Tibial artery (tissue), 4 donors: Measurements from ENCODE around the gene TINCR.

Experiments used
- DNase-seq, 2 donors: peaks; one replicate each; pipeline ENCODE4 v3.0.0-alpha.2; 2019
- H3K27ac ChIP-seq, 2 donors: fragments of 200-600 bp; sonication (generic) in 1 of 2; 1 replicate in 1 of 2; 2 replicates in 1 of 2; pipeline ENCODE4 v1.5.1; 2018 to 2019; ENCODE audit warnings: mild to moderate bottlenecking in 1 of 2
- H3K27me3 ChIP-seq, 2 donors: fragments of 200-600 bp; sonication (generic) in 1 of 2; one replicate each; pipeline versions ENCODE4 v1.5.1 to v1.6.0; 2016 to 2019
- H3K36me3 ChIP-seq, 3 donors: fragments of 200-600 bp; sonication (generic) in 2 of 3; one replicate each; pipeline ENCODE4 v1.5.1; 2016 to 2019; ENCODE audit warnings: mild to moderate bottlenecking in 2 of 3
- H3K4me1 ChIP-seq, 4 donors: fragments of 200-600 bp; sonication (generic) in 2 of 4; 1 replicate in 3 of 4; 2 replicates in 1 of 4; pipeline ENCODE4 v1.5.1; 2016 to 2019
- H3K4me3 ChIP-seq, 2 donors: fragments of 200-600 bp; sonication (generic) in 1 of 2; 1 replicate in 1 of 2; 2 replicates in 1 of 2; pipeline ENCODE4 v1.5.1; 2018 to 2019; ENCODE audit warnings: mild to moderate bottlenecking in 2 of 2
- H3K9me3 ChIP-seq, 3 donors: fragments of 200-600 bp; sonication (generic) in 1 of 3; one replicate each; pipeline ENCODE4 v1.5.1; 2016 to 2019
- intact Hi-C: fragments of 100-400 bp; cut with DNase I; formaldehyde crosslinking; loops from one replicate; pipeline ENCODE4 v1.15.0; 2023; ENCODE audit warnings: low total_unique reads
- TF ChIP-seq, protein P1 (sequence below), 2 experiments: fragments of 200-600 bp in 1 of 2; fragments of 450-650 bp in 1 of 2; IDR thresholded peaks; one replicate each; pipeline ENCODE4 v1.5.1; 2017 to 2019; ENCODE audit warnings: antibody characterized with exemption in 2 of 2, mild to moderate bottlenecking in 1 of 2, moderate library complexity in 1 of 2

Gene TINCR

DNA sequence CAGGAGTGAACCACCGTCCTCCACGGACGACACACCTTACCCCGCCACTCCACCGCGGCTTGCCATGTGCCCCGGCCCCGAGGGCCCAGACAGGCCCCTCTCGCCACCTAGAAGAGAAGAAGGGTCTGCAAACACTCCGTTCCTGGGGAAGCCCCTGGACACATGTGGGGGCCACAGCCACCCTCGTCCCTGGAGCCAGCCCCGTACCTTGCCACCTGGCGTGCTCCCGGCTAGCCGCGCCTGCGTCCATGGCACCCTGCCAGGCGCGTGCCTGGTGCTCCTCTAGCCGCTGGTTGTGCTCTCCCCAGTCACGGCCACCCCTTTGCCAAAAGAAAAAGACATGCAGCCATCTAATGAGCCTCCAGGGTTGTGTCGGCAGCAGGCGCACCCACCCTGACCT is 19.9 kb upstream of the TINCR start:
- intact Hi-C loops, result no loop called here
- Histone ChIP-seq H3K36me3 (peaks cover 57 to 82% (median 68%) of the 10 kb centered on the region in 3 donors), H3K27ac (no peak overlapping the region), H3K9me3 (no peaks in the 10 kb centered on the region), H3K4me3 (no peak overlapping the region), H3K4me1 (peaks cover 0 to 13% (median 4%) of the 10 kb centered on the region in 4 donors), H3K27me3 (no peaks in the 10 kb centered on the region)
- no peak for DNase-seq
- TF ChIP-seq, protein P1, sequence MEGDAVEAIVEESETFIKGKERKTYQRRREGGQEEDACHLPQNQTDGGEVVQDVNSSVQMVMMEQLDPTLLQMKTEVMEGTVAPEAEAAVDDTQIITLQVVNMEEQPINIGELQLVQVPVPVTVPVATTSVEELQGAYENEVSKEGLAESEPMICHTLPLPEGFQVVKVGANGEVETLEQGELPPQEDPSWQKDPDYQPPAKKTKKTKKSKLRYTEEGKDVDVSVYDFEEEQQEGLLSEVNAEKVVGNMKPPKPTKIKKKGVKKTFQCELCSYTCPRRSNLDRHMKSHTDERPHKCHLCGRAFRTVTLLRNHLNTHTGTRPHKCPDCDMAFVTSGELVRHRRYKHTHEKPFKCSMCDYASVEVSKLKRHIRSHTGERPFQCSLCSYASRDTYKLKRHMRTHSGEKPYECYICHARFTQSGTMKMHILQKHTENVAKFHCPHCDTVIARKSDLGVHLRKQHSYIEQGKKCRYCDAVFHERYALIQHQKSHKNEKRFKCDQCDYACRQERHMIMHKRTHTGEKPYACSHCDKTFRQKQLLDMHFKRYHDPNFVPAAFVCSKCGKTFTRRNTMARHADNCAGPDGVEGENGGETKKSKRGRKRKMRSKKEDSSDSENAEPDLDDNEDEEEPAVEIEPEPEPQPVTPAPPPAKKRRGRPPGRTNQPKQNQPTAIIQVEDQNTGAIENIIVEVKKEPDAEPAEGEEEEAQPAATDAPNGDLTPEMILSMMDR (IDR thresholded peaks at IDR 0.05), result no peak

DNA sequence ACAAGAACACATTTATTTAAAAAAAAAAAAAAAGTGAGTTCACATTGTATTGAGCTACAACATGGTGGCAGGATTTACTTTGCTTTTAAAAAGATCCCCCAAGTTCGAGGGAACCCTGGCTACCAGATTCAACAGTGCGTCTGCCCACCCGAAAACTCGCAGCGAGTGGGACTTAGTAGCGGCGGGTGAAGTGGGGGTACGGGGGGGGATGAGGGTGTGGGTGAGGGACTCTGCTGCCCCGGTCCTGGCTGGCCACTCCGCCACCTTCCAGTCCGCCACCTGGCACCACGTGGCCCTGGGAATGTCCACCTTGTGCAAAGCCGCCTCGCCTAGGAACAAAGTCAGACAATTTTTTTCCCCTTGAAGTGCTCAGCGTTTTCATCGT is 19.3 kb upstream of the TINCR start:
- H3K36me3 ChIP-seq, result peaks cover 51 to 82% (median 62%) of the 10 kb centered on the region in 3 donors
- no peak overlapping the region for H3K27ac ChIP-seq

GRCh38 chr19:5586300-5587070 is 18.7 kb upstream of the TINCR start:
- no peaks in the 10 kb centered on the region for H3K27me3 ChIP-seq
- no peaks in the 10 kb centered on the region for H3K9me3 ChIP-seq
- TF ChIP-seq, protein P1 (IDR thresholded peaks at IDR 0.05), result no peak
- intact Hi-C loops, result no loop called here
- H3K4me3 ChIP-seq, result no peak overlapping the region
- H3K4me1 ChIP-seq, result peaks cover 0 to 13% (median 4%) of the 10 kb centered on the region in 4 donors
- H3K27ac ChIP-seq, result peak overlapping the region in 1 of 2 donors; percentile 44
- peaks cover 46 to 82% (median 56%) of the 10 kb centered on the region in 3 donors for H3K36me3 ChIP-seq
- no peak for DNase-seq

More for the DNA sequence above, 19.3 kb upstream of the TINCR start:
- TF ChIP-seq, protein P1 (IDR thresholded peaks at IDR 0.05), result no peak
- intact Hi-C loops, result no loop called here
- H3K27me3 ChIP-seq, result no peaks in the 10 kb centered on the region
- H3K4me1 ChIP-seq, result peaks cover 0 to 13% (median 4%) of the 10 kb centered on the region in 4 donors
- no peaks in the 10 kb centered on the region for H3K9me3 ChIP-seq
- no peak overlapping the region for H3K4me3 ChIP-seq
- no peak for DNase-seq

GRCh38 chr19:5585461-5586299 is 17.9 kb upstream of the TINCR start:
- Histone ChIP-seq H3K36me3 (peaks cover 38 to 76% (median 48%) of the 10 kb centered on the region in 3 donors), H3K9me3 (no peaks in the 10 kb centered on the region), H3K4me1 (peaks cover 0 to 13% (median 4%) of the 10 kb centered on the region in 4 donors), H3K27me3 (no peaks in the 10 kb centered on the region), H3K27ac (peak overlapping the region in 1 of 2 donors; percentile 44), H3K4me3 (no peak overlapping the region)
- intact Hi-C loops, result no loop called here
- TF ChIP-seq, protein P1 (IDR thresholded peaks at IDR 0.05), result no peak
- DNase-seq, result no peak

GRCh38 chr19:5580161-5580571 is 12.4 kb upstream of the TINCR start:
- Histone ChIP-seq H3K4me1 (peaks cover 0 to 6% (median 4%) of the 10 kb centered on the region in 4 donors), H3K27me3 (no peaks in the 10 kb centered on the region), H3K9me3 (no peaks in the 10 kb centered on the region), H3K36me3 (peaks cover 0 to 38% (median 0%) of the 10 kb centered on the region in 3 donors), H3K27ac (no peak overlapping the region), H3K4me3 (no peak overlapping the region)
- intact Hi-C loops, result no loop called here
- TF ChIP-seq, protein P1 (IDR thresholded peaks at IDR 0.05), result no peak
- no peak for DNase-seq
